Adrenal gland (tissue), 19 donors: Measurements from ENCODE around the gene CTSH. TPM values are rescaled to one million over a fixed set of nuclear protein-coding genes. Genes with fewer than 3 reads are reported as not detected.
A peak's percentile ranks its signal among the peaks of the same experiment; 100 is the strongest.

Experiments used
- DNase-seq, 7 donors: peaks; one replicate each; pipeline ENCODE4 v3.0.0-alpha.2; 2019 to 2020
- H3K27ac ChIP-seq, 5 donors: fragments of 200-600 bp; sonication (generic) in 4 of 5; 1 replicate in 3 of 5; 2 replicates in 2 of 5; pipeline versions ENCODE4 v1.5.1 to v1.8.0; 2016 to 2020; ENCODE audit warnings: mild to moderate bottlenecking in 1 of 5
- H3K27me3 ChIP-seq: fragments of 200-600 bp; 2 replicates; pipeline ENCODE4 v1.8.0; 2021
- H3K36me3 ChIP-seq, 2 donors: fragments of 200-600 bp; replicated peaks in 1 of 2; 1 replicate in 1 of 2; 2 replicates in 1 of 2; pipeline versions ENCODE4 v1.5.1 to v1.8.0; 2018 to 2022
- H3K4me1 ChIP-seq, 2 donors: fragments of 200-600 bp; replicated peaks in 1 of 2; 1 replicate in 1 of 2; 2 replicates in 1 of 2; pipeline versions ENCODE4 v1.5.1 to v1.8.0; 2018 to 2021
- H3K4me3 ChIP-seq, 4 donors: fragments of 200-600 bp; sonication (generic) in 3 of 4; one replicate each; pipeline ENCODE4 v1.5.1; 2016 to 2018
- H3K9me3 ChIP-seq, 3 donors: fragments of 200-600 bp; sonication (generic) in 1 of 3; replicated peaks in 1 of 3; 1 replicate in 2 of 3; 2 replicates in 1 of 3; pipeline versions ENCODE4 v1.5.1 to v1.8.0; 2016 to 2021
- POLR2A ChIP-seq, 2 donors: fragments of 450-650 bp; IDR thresholded peaks; one replicate each; pipeline ENCODE4 v1.6.1; 2017; ENCODE audit warnings: antibody characterized with exemption in 2 of 2, mild to moderate bottlenecking in 2 of 2, moderate library complexity in 1 of 2
- WGBS, 4 donors: extraction: QIAGEN DNeasy Blood & Tissue Kit in 2 of 4; methylation state at CpG; one replicate each; pipeline versions ENCODE4 v1.1.5 to v1.1.7; 2013 to 2017; 5-methylcytosine and 5-hydroxymethylcytosine counted together
- intact Hi-C, 2 donors: fragments of 100-400 bp; cut with DNase I; formaldehyde crosslinking; loops; one replicate each; pipeline versions ENCODE4 v1.14.1 to v1.15.0; 2022 to 2023
- long read RNA-seq, 10 donors: library from polyadenylated mRNA in 3 of 10; unstranded in 2 of 10; stranded (forward) in 1 of 10; transcript quantifications; one replicate each; pipeline ENCODE4 v2.0.0 and lab custom pipeline, GENCODE V29; 2021 to 2026
- polyA plus RNA-seq, 3 donors: library from polyadenylated mRNA; stranded (reverse); fragments of 200-250 nt in 2 of 3; fragments of 350-450 nt in 1 of 3; fragmentation: Illumina TruSeq in 1 of 3; extraction: RNeasy Lipid Tissue Mini Kit (QIAGEN cat#74804) in 1 of 3; gene quantifications; one replicate each; pipeline ENCODE4 v1.2.3, GENCODE V29; 2013 to 2014
- total RNA-seq, 9 donors: library from RNA; depleted of rRNA in 4 of 9; stranded (reverse); fragments of >200 nt in 4 of 9; fragments of 120-200 nt in 1 of 9; fragmentation: NEBNext Ultra II Directional in 1 of 9; extraction: Animal tissue kit (Norgen Biotek cat#: 25700) in 1 of 9; gene quantifications; one replicate each; pipeline versions ENCODE4 v1.1.0 to v1.2.4, GENCODE V29; 2013 to 2023
- TF ChIP-seq, protein P1 (sequence below), 6 experiments: fragments of 450-650 bp in 4 of 6; fragments of 200-600 bp in 2 of 6; sonication (generic) in 1 of 6; IDR thresholded peaks; 1 replicate in 5 of 6; 2 replicates in 1 of 6; pipeline versions ENCODE4 v1.5.1 to v1.8.0; 2016 to 2021; ENCODE audit warnings: antibody characterized with exemption in 6 of 6, mild to moderate bottlenecking in 2 of 6, moderate library complexity in 1 of 6
- donor health status: healthy with polysubstance abuse.
- donor health status: Bipolar disorder and iron deficiency.
- donor health status: DM: yes; HTN: yes; CAD: no.
- donor health status: DM: no; HTN: no; CAD: no.
- donor health status: DM: no; HTN: no; CAD: no.
- donor health status: DM: yes; HTN: yes; CAD: no.

Gene CTSH, protein sequence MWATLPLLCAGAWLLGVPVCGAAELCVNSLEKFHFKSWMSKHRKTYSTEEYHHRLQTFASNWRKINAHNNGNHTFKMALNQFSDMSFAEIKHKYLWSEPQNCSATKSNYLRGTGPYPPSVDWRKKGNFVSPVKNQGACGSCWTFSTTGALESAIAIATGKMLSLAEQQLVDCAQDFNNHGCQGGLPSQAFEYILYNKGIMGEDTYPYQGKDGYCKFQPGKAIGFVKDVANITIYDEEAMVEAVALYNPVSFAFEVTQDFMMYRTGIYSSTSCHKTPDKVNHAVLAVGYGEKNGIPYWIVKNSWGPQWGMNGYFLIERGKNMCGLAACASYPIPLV
- total RNA-seq = 100 to 1,000 TPM in 7 of 9 donors, 10 to 100 TPM in 2; 24.2 to 303 (median 152) TPM
- 100 to 1,000 TPM in 1 of 3 donors, 10 to 100 TPM in 2; 71.2 to 156 (median 89.7) TPM for polyA plus RNA-seq
- long read RNA-seq, donor 1, partial matches to known transcripts = 0 of 4 reads
- long read RNA-seq, donor 1, other reads (novel, unspliced or antisense) = 0 of 4 reads
- long read RNA-seq, donor 2, partial matches to known transcripts = 0 of 3 reads
- long read RNA-seq, donor 2, other reads (novel, unspliced or antisense) = 0 of 3 reads
- long read RNA-seq, donor 3, partial matches to known transcripts = 0 of 4 reads
- long read RNA-seq, donor 3, other reads (novel, unspliced or antisense) = 0 of 4 reads
- long read RNA-seq, donor 4, transcript CTSH-201 (12 exons, 2,190 nt) = major isoform, 140 of 161 reads
- long read RNA-seq, donor 4, partial matches to known transcripts = 14 of 161 reads
- long read RNA-seq, donor 4, other reads (novel, unspliced or antisense) = 6 of 161 reads
- long read RNA-seq, donor 5, transcript CTSH-201 (12 exons, 2,190 nt) = major isoform, 145 of 167 reads
- long read RNA-seq, donor 5, partial matches to known transcripts = 4 of 167 reads
- long read RNA-seq, donor 5, other reads (novel, unspliced or antisense) = 18 of 167 reads
- long read RNA-seq, donor 6, transcript CTSH-201 (12 exons, 2,190 nt) = major isoform, 65 of 79 reads
- long read RNA-seq, donor 6, partial matches to known transcripts = 5 of 79 reads
- long read RNA-seq, donor 6, other reads (novel, unspliced or antisense) = 8 of 79 reads
- long read RNA-seq, donor 7, partial matches to known transcripts = 0 of 2 reads
- long read RNA-seq, donor 7, other reads (novel, unspliced or antisense) = 0 of 2 reads
- long read RNA-seq, donor 8, partial matches to known transcripts = 0 of 2 reads
- long read RNA-seq, donor 8, other reads (novel, unspliced or antisense) = 0 of 2 reads
- long read RNA-seq, donor 9, partial matches to known transcripts = 0 of 5 reads
- long read RNA-seq, donor 9, other reads (novel, unspliced or antisense) = 0 of 5 reads
- long read RNA-seq, donor 10, partial matches to known transcripts = 0 of 1 reads
- long read RNA-seq, donor 10, other reads (novel, unspliced or antisense) = 0 of 1 reads

DNA sequence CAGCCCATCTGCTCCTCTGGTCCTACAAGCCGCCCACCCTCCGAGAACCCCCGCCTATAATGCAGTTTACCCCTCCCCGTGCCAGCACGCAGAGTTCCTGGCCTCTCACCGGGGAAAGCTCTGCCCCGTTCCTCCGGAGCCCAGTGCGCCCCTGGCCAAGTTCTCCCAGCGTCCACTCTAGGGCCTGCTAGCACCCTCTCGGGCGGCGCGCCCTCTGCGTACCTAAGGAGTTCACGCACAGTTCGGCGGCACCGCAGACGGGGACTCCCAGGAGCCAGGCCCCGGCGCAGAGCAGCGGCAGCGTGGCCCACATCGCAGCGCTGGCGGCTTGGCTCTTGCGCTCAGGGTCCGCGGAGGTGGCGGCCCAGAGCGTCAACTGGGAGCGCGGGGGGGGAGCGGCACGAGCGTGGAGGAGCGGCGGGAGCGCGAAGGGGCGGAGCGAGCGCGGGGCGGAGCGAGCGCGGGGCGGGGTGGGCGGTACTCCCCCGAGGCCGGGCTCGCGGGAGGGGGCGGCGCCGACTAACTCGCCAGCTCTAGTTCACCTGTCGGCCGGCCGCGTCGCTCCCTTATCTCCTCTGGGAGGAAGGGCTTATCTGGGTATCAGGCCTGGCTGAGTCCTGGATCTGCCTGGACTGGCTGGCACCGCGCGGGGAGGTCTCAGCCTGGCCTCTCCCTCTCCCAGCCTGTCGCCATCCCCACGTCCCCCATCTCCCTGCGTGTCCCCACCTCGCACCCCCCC lies at the start of gene CTSH:
Gene CTSH (minus strand): TSS at position 378 of the 739 bp plus-strand sequence. CDS start 65 bp downstream, at position 313.
- H3K4me3 ChIP-seq = peak within 1 kb of the TSS in 2 of 4 donors; percentile 53 to 68
- TF ChIP-seq, protein P1, sequence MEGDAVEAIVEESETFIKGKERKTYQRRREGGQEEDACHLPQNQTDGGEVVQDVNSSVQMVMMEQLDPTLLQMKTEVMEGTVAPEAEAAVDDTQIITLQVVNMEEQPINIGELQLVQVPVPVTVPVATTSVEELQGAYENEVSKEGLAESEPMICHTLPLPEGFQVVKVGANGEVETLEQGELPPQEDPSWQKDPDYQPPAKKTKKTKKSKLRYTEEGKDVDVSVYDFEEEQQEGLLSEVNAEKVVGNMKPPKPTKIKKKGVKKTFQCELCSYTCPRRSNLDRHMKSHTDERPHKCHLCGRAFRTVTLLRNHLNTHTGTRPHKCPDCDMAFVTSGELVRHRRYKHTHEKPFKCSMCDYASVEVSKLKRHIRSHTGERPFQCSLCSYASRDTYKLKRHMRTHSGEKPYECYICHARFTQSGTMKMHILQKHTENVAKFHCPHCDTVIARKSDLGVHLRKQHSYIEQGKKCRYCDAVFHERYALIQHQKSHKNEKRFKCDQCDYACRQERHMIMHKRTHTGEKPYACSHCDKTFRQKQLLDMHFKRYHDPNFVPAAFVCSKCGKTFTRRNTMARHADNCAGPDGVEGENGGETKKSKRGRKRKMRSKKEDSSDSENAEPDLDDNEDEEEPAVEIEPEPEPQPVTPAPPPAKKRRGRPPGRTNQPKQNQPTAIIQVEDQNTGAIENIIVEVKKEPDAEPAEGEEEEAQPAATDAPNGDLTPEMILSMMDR (IDR thresholded peaks at IDR 0.05) = no peak
- peak in 1 of 2 donors; percentile 62 for TF ChIP-seq POLR2A (IDR thresholded peaks at IDR 0.05)
- peak within 1 kb of the TSS in 3 of 5 donors; percentile 70 to 77 (median 72) for H3K27ac ChIP-seq
- H3K27me3 ChIP-seq = no peaks in the 10 kb centered on the region
- 2 to 8% (median 2%) methylated on average over 9 to 71 of the region's 71 CpGs for WGBS, 4 donors
- H3K9me3 ChIP-seq = no peaks in the 10 kb centered on the region
- peaks cover 8 to 9% of the 10 kb centered on the region in 2 donors for H3K4me1 ChIP-seq
- peak; percentile 73 to 90 (median 83) for DNase-seq
- H3K36me3 ChIP-seq = no peaks in the 10 kb centered on the region
- intact Hi-C loops = no loop called here

DNA sequence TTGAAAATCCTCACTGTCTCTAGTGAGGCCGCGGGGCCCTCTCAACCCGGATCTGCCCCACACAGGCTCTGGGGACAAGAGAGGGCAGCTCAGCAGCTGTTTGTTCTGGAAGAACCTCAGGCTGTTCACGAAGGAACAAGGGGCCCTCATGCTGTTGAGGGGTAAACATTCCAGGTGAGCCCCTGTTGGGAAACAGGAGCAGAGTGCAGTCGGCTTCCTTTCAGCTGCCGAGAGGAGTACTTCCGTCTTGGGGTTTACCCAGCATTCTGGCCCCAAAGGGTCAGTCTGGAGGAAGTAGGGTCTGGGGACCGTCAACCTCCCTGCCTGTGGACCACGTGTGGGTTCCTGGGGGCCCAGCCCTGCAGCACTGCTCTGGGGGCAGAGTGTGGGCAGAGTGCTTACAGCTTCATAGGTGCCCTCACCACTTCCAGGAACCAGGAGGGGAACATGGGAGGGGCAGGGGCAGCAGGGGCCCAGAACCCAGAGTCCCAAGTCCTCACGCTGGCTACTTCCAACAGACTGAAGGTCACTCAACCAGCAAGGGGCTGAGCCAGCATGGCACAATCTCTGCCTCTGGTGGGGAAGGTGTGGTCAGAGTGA lies 49.2 kb upstream of the CTSH start:
- Histone ChIP-seq H3K27me3 (no peaks in the 10 kb centered on the region), H3K36me3 (no peaks in the 10 kb centered on the region), H3K27ac (no peak overlapping the region), H3K4me3 (no peak overlapping the region), H3K4me1 (peaks cover 6 to 16% of the 10 kb centered on the region in 2 donors), H3K9me3 (no peaks in the 10 kb centered on the region)
- intact Hi-C loops = no loop called here
- no peak for TF ChIP-seq POLR2A (IDR thresholded peaks at IDR 0.05)
- TF ChIP-seq, protein P1 (IDR thresholded peaks at IDR 0.05) = no peak
- DNase-seq = peak in 1 of 7 donors; percentile 30
- WGBS, 4 donors = 74 to 96% (median 77%) methylated on average over 6 to 10 of the region's 10 CpGs

DNA sequence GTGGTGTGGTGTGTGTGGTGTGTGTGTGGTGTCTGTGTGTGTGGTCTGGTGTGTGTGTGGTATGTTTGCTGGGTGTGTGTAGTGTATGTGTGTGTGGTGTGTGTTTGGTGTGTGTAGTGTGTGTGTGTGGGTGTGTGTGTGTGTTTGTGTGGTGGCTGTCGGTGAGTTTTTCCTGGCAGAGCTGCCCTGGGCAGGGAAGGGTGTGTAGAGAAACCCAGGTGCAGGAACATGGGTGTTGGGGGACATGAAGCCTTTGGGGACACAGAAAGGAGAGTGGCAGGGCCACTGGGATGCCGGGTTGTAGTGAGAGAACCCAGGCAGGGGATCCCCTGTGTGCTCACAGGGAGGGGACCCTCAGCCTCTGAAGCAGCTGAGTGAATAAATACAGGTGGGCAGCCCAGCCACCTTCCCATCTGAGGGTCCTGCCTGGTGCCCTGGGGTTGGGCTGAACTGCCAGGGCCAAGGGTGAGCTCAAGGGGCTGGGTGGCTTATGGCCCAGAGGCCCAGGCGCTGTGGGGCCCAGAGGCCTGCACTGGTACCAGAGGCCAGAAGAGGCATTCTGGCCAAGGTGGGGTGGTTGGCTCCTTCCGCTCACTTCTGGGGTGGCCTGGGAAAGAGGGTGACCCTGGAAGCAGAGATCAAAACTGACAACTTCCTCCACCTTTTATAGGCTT lies 48.5 kb upstream of the CTSH start:
- no peaks in the 10 kb centered on the region for H3K9me3 ChIP-seq

More for the DNA sequence above, 48.5 kb upstream of the CTSH start:
- H3K4me3 ChIP-seq = no peak overlapping the region
- 91 to 97% (median 93%) methylated on average over 4 of the region's 4 CpGs for WGBS, 4 donors
- H3K36me3 ChIP-seq = no peaks in the 10 kb centered on the region
- no peak for TF ChIP-seq POLR2A (IDR thresholded peaks at IDR 0.05)
- TF ChIP-seq, protein P1 (IDR thresholded peaks at IDR 0.05) = no peak
- intact Hi-C loops = no loop called here
- no peak overlapping the region for H3K27ac ChIP-seq
- peaks cover 6 to 16% of the 10 kb centered on the region in 2 donors for H3K4me1 ChIP-seq
- no peaks in the 10 kb centered on the region for H3K27me3 ChIP-seq
- no peak for DNase-seq
